ENCODE data around the gene TSPAN32. TPM values are rescaled to one million over a fixed set of nuclear protein-coding genes. Genes with fewer than 3 reads are reported as not detected.

TSPAN32 gene
- total and polyA plus RNA-seq, 10 of the 15 experiments (the other 5 are each of a cell fraction or from before 2014, with no cell fraction given), result 0.08 TPM; not detected in 9

- no peaks in the 10 kb centered on the region; a peak in 2 of 4 replicates for H3K27me3 ChIP-seq (replicated peaks in 1 of 2; ENCODE audit: control insufficient read depth in 2 of 2, insufficient read depth in 2 of 2, low read length in 1 of 2)
- no peak overlapping the region for H3K4me2 ChIP-seq (ENCODE audit: control insufficient read depth, insufficient read depth)
- SMC1A ChIA-PET (ENCODE audit: uncharacterized antibody, unreplicated experiment), result no interaction called here
- no peak overlapping the region for H3K27ac ChIP-seq (ENCODE audit: control insufficient read depth, insufficient read depth)
- no peaks in the 10 kb centered on the region for H3K4me1 ChIP-seq (ENCODE audit: control insufficient read depth, insufficient read depth, low read length)
- ATAC-seq (no peak), FAIRE-seq (no peak), DNase-seq (ENCODE audit: low read depth, low spot score) (no peak)
- intact Hi-C loops (cut with micrococcal nuclease; ENCODE audit: unreplicated experiment) (no loop called here), in situ Hi-C loops (cut with MboI) (no loop called here)
- RAD21 ChIA-PET (ENCODE audit: unreplicated experiment), result no interaction called here
- no peak overlapping the region for H2AFZ ChIP-seq (ENCODE audit: control insufficient read depth, low read depth, low read length)
- no peaks in the 10 kb centered on the region; the same call in 2 of the 3 replicates for H3K9me3 ChIP-seq (replicated peaks; ENCODE audit: control insufficient read depth, insufficient read depth, low read length)
- WGBS (ENCODE audit: insufficient coverage, insufficient replicate concordance, low lambda C conversion rate, missing lambda C conversion rate), result 65% methylated on average over 4 of the region's 4 CpGs
- no peaks in the 10 kb centered on the region for H3K36me3 ChIP-seq (ENCODE audit: control insufficient read depth in 2 of 2, insufficient read depth in 2 of 2, low read length in 1 of 2)
- no TSS peak for BruUV-seq (replicated peaks)
- no peak overlapping the region for H3K9ac ChIP-seq (ENCODE audit: control insufficient read depth, insufficient read depth, low read length)
- H3K4me3 ChIP-seq, result no peak overlapping the region
- CTCF ChIA-PET, result no interaction called here
- POLR2A ChIA-PET, result no interaction called here
- H3K79me2 ChIP-seq (ENCODE audit: control insufficient read depth, insufficient read depth, low read length), result no peaks in the 10 kb centered on the region
- H4K20me1 ChIP-seq (ENCODE audit: control insufficient read depth, insufficient read depth), result no peaks in the 10 kb centered on the region
- TF ChIP-seq CEBPZ (IDR thresholded peaks at IDR 0.05; ENCODE audit: low read depth, low read length), result no peak
- TF ChIP-seq BCL3 (IDR thresholded peaks at IDR 0.05; ENCODE audit: borderline replicate concordance, insufficient read depth, low read depth, low read length, poor library complexity, severe bottlenecking), result no peak
- no peak for TF ChIP-seq IKZF1 (conservative IDR thresholded peaks at IDR 0.05)
- TF ChIP-seq IRF4 (IDR thresholded peaks at IDR 0.05; ENCODE audit: low read depth, low read length), result no peak
- TF ChIP-seq NFYA (IDR thresholded peaks at IDR 0.05; ENCODE audit: borderline replicate concordance, low read depth, low read length), result no peak
- no peak for TF ChIP-seq ZNF622 (IDR thresholded peaks at IDR 0.05)
- no peak for TF ChIP-seq CEBPB (IDR thresholded peaks at IDR 0.05; ENCODE audit: borderline replicate concordance in 1 of 2, low read depth in 2 of 2, low read length in 2 of 2)
- TF ChIP-seq CREB1 (IDR thresholded peaks at IDR 0.05; ENCODE audit: low read depth), result no peak
- TF ChIP-seq SMAD1 (IDR thresholded peaks at IDR 0.05; ENCODE audit: low read depth, partially characterized antibody), result no peak
- TF ChIP-seq PKNOX1 (IDR thresholded peaks at IDR 0.05), result no peak
- TF ChIP-seq CREM (IDR thresholded peaks at IDR 0.05; ENCODE audit: low read depth), result no peak
- TF ChIP-seq HDGF (IDR thresholded peaks at IDR 0.05), result no peak
- TF ChIP-seq POLR2A (IDR thresholded peaks at IDR 0.05; ENCODE audit: low read depth, low read length), result no peak
- no peak for TF ChIP-seq ETV6 (conservative IDR thresholded peaks at IDR 0.05 in 1 of 2, IDR thresholded peaks at IDR 0.05 in 1 of 2; ENCODE audit: borderline replicate concordance in 1 of 2, low read depth in 1 of 2)
- TF ChIP-seq FOXK2 (IDR thresholded peaks at IDR 0.05), result no peak
- TF ChIP-seq PBX3 (IDR thresholded peaks at IDR 0.05; ENCODE audit: insufficient replicate concordance, low read depth, low read length), result no peak
- TF ChIP-seq NR2C2 (IDR thresholded peaks at IDR 0.05; ENCODE audit: borderline replicate concordance, control insufficient read depth, insufficient read length, low read depth), result no peak
- no peak for TF ChIP-seq ATF3 (IDR thresholded peaks at IDR 0.05; ENCODE audit: borderline replicate concordance, extremely low read depth, low read depth, low read length)
- TF ChIP-seq ZSCAN29 (IDR thresholded peaks at IDR 0.05), result no peak
Observed at GRCh38 chr11:2352420-2352819, 50.6 kb downstream of the TSPAN32 start.

Data from GM12878 (cell line).